Sigmoid colon (tissue), 4 donors: ENCODE data around the gene MTURN.

Experiments
- CTCF ChIP-seq, 4 experiments: fragments of 450-650 bp in 3 of 4; fragments of 200-600 bp in 1 of 4; IDR thresholded peaks; one replicate each; pipeline ENCODE4 v1.5.1; 2016 to 2019; ENCODE audit warnings: antibody characterized with exemption in 4 of 4, mild to moderate bottlenecking in 3 of 4, moderate library complexity in 2 of 4
- EP300 ChIP-seq, 4 donors: sonication (generic); formaldehyde crosslinking; IDR thresholded peaks; one replicate each; pipeline ENCODE4 v1.6.1; 2017; ENCODE audit warnings: antibody characterized with exemption in 4 of 4

- TF ChIP-seq CTCF (IDR thresholded peaks at IDR 0.05) (no peak), EP300 (IDR thresholded peaks at IDR 0.05) (no peak)
These were observed 25.5 kb downstream of the MTURN start for GRCh38 chr7:30160329-30160728.
